Measurements from ENCODE around the gene NPSR1.
"Not testable (repeated sequence)": the region's sequence is repeated elsewhere in the genome, so short reads cannot be mapped to it uniquely, and the experiment has no call there.

The NPSR1 gene

GRCh38 chr7:34756691-34757090 lies 98.7 kb downstream of the NPSR1 start:
- no peak for DNase-seq (ENCODE audit: extremely low read depth in 1 of 2, low read depth in 1 of 2)

- DNase-seq (ENCODE audit: extremely low read depth in 1 of 2, low read depth in 1 of 2) = no peak
Measured at GRCh38 chr7:34757570-34758110, 99.6 kb downstream of the NPSR1 start.

- no peak for DNase-seq (ENCODE audit: extremely low read depth in 1 of 2, low read depth in 1 of 2)
Measured at GRCh38 chr7:34758111-34758601, 100.1 kb downstream of the NPSR1 start.

GRCh38 chr7:34759477-34760125 lies 101.6 kb downstream of the NPSR1 start:
- DNase-seq (ENCODE audit: extremely low read depth in 1 of 2, low read depth in 1 of 2) = no peak

GRCh38 chr7:34760271-34760670 lies 102.3 kb downstream of the NPSR1 start:
- DNase-seq (ENCODE audit: extremely low read depth in 1 of 2, low read depth in 1 of 2) = no peak

- DNase-seq (ENCODE audit: extremely low read depth in 1 of 2, low read depth in 1 of 2) = no peak
Measured at GRCh38 chr7:34761206-34761605, 103.2 kb downstream of the NPSR1 start.

- DNase-seq (ENCODE audit: extremely low read depth in 1 of 2, low read depth in 1 of 2) = no peak
Measured at GRCh38 chr7:34761627-34762026, 103.6 kb downstream of the NPSR1 start.

- DNase-seq (ENCODE audit: extremely low read depth in 1 of 2, low read depth in 1 of 2) = no peak
Measured at GRCh38 chr7:34762764-34763163, 104.7 kb downstream of the NPSR1 start.

- DNase-seq (ENCODE audit: extremely low read depth in 1 of 2, low read depth in 1 of 2) = no peak
Measured at GRCh38 chr7:34772296-34772938, 114.4 kb downstream of the NPSR1 start.

- DNase-seq (ENCODE audit: extremely low read depth in 1 of 2, low read depth in 1 of 2) = no peak
Measured at GRCh38 chr7:34776748-34777358, 118.8 kb downstream of the NPSR1 start.

GRCh38 chr7:34780546-34780945 lies 122.5 kb downstream of the NPSR1 start:
- no peak for DNase-seq (ENCODE audit: extremely low read depth in 1 of 2, low read depth in 1 of 2)

GRCh38 chr7:34787586-34787985 lies 129.6 kb downstream of the NPSR1 start:
- DNase-seq (ENCODE audit: extremely low read depth in 1 of 2, low read depth in 1 of 2) = no peak

- no peak for DNase-seq (ENCODE audit: extremely low read depth in 1 of 2, low read depth in 1 of 2)
Measured at GRCh38 chr7:34806831-34807230, 148.8 kb downstream of the NPSR1 start.

GRCh38 chr7:34807548-34808340 lies 149.7 kb downstream of the NPSR1 start:
- DNase-seq (ENCODE audit: extremely low read depth in 1 of 2, low read depth in 1 of 2) = no peak

GRCh38 chr7:34814203-34814842 lies 156.3 kb downstream of the NPSR1 start:
- DNase-seq (ENCODE audit: extremely low read depth in 1 of 2, low read depth in 1 of 2) = not testable (repeated sequence)

- DNase-seq (ENCODE audit: extremely low read depth in 1 of 2, low read depth in 1 of 2) = no peak
Measured at GRCh38 chr7:34821932-34822558, 164.0 kb downstream of the NPSR1 start.

GRCh38 chr7:34823650-34824258 lies 165.7 kb downstream of the NPSR1 start:
- DNase-seq (ENCODE audit: extremely low read depth in 1 of 2, low read depth in 1 of 2) = peak in 1 of 2 donors; percentile 23

- no peak for DNase-seq (ENCODE audit: extremely low read depth in 1 of 2, low read depth in 1 of 2)
Measured at GRCh38 chr7:34825221-34825620, 167.2 kb downstream of the NPSR1 start.

- DNase-seq (ENCODE audit: extremely low read depth in 1 of 2, low read depth in 1 of 2) = no peak
Measured at GRCh38 chr7:34830390-34830789, 172.4 kb downstream of the NPSR1 start.

- no peak for DNase-seq (ENCODE audit: extremely low read depth in 1 of 2, low read depth in 1 of 2)
Measured at GRCh38 chr7:34831436-34831835, 173.4 kb downstream of the NPSR1 start.

Measured in stimulated activated CD8-positive, alpha-beta memory T cell treated with anti-CD3 and anti-CD28 coated beads, Interleukin-7, amount 100 ng/mL, for 48 hours (primary cell).